RCC 7860 (cell line): ENCODE results near the gene PIK3R4.

Experiments
- DNase-seq: peaks from one replicate; pipeline ENCODE4 v3.0.0-alpha.2; 2015; ENCODE audit warnings: low spot score
- FAIRE-seq: peaks from 2 replicates; lab custom pipeline; 2012; peaks lifted over from hg19 to GRCh38; lab: Jason Lieb, UNC

PIK3R4 gene

DNA sequence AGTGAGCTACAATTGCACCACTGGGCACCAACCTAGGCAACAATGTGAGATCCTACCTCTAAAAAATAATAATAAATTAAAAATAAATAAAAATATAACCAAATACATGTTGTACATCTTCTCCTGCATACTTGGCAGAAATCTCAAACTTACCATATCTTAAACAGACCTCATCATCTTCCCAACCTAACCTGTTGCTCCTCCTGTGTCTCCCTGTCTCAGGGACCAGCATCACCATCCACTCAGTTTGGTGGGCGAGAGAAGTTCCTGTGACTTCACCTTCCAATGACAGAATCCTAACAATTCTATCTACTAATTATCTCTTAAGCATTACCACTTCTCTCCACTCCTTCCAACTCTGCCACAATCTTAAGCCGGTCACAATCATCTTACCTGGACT is 3.3 kb downstream of the PIK3R4 start:
- DNase-seq (no peak), FAIRE-seq (no peak)

GRCh38 chr3:130741946-130742610 is 4.6 kb downstream of the PIK3R4 start:
- FAIRE-seq (no peak), DNase-seq (no peak)

DNA sequence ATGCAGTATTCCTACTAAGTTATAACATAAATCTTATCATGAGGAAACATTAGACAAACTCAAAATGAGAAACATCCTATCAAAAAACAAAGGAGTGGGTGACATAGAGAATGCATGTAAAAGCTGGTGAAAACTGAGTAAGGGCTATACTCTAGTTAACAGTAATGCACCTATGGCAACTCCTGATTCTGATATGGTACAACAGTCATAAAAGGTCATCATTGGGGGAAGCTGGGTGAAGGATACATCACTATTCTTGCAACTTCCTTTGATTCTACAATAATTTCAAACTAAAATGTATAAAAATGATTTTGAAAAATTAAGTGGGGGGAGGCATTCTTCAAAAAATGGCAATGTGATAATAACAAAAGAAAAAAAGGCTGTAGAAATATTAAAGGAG is 6.8 kb downstream of the PIK3R4 start:
- DNase-seq: no peak
- FAIRE-seq: no peak

DNA sequence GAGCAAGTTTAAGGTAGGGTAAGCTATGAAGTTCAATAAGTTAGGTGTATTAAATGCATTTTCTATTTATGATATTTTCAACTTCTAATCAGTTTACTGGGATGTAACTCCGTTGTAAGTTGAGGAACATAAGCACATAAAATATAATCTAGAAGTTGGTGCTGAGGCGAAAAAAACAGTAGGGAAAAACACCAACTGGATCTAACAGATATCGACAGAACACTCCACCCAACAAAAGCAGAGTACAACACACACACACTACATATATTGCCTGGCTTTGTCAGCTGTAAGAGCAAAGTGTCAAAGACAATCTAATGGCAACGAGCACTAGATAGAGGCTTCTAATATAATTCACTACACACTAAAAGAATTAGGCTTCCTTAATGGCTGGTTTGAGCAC is 8.4 kb downstream of the PIK3R4 start:
- no peak for FAIRE-seq

GRCh38 chr3:130737622-130738021 is 9.0 kb downstream of the PIK3R4 start:
- DNase-seq: no peak
- no peak for FAIRE-seq

More for the DNA sequence above, 8.4 kb downstream of the PIK3R4 start:
- no peak for DNase-seq

- FAIRE-seq (no peak), DNase-seq (no peak)
Observed at GRCh38 chr3:130733236-130733875, 13.3 kb downstream of the PIK3R4 start.

GRCh38 chr3:130732501-130732900 is 14.1 kb downstream of the PIK3R4 start:
- FAIRE-seq: no peak
- no peak for DNase-seq

DNA sequence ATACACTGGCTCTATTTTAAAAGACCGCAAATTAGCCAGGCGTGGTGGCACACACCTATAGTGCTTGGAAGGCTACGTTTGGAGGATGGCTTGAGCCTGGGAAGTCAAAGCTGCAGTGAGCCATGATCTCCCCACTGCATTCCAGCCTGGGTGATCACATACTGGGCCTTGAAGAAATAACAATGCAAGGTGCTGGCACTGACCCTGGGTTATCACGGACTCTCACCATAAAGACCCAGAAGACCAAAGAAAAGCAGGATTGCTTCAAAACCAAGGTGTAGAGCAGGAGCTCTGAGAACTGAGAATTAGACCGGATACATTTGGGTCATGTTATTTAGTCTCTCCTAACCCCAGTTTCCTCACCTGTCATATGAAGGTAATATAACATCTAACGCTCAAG is 14.8 kb downstream of the PIK3R4 start:
- no peak for DNase-seq
- FAIRE-seq: no peak

DNA sequence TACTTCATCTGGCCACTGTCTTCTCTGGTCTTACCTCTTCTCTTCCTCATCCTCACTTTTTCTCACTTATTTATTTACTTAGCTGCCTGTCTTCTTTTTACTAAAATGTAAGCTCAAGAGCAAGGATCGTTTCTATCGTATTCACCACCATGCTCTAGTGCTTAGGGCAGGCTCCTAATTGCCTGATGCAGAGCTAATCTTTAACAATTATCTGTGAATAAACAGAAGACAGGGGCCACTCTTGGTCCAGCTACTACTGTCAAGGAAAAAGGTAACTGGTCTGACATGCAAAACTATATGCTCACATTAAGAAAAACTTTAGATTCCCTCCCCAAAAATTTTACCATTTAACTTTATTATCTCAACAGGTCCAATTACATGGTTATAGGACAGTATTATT is 17.5 kb downstream of the PIK3R4 start:
- FAIRE-seq (no peak), DNase-seq (no peak)

GRCh38 chr3:130728037-130728436 is 18.6 kb downstream of the PIK3R4 start:
- DNase-seq: no peak
- FAIRE-seq: no peak

DNA sequence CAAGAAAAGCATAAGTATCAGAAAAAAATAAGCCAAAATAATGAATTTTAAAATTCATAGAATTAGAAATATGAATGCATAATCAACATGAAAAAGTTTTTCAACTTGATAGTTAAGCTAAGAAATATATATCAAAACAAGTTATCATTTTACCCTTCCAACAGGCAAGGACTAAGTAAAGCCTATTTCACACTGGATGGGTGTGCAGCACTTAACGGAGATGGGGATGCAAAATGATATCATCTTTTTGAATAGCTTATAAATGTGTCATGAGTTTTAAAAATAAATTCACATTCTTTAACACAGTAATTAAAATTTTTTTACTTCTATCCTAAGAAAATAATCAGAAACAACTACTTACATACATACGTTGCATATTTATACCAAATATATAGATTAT is 20.9 kb downstream of the PIK3R4 start:
- FAIRE-seq: no peak
- DNase-seq: no peak

GRCh38 chr3:130715616-130716015 is 31.0 kb downstream of the PIK3R4 start:
- FAIRE-seq: no peak
- DNase-seq: no peak

DNA sequence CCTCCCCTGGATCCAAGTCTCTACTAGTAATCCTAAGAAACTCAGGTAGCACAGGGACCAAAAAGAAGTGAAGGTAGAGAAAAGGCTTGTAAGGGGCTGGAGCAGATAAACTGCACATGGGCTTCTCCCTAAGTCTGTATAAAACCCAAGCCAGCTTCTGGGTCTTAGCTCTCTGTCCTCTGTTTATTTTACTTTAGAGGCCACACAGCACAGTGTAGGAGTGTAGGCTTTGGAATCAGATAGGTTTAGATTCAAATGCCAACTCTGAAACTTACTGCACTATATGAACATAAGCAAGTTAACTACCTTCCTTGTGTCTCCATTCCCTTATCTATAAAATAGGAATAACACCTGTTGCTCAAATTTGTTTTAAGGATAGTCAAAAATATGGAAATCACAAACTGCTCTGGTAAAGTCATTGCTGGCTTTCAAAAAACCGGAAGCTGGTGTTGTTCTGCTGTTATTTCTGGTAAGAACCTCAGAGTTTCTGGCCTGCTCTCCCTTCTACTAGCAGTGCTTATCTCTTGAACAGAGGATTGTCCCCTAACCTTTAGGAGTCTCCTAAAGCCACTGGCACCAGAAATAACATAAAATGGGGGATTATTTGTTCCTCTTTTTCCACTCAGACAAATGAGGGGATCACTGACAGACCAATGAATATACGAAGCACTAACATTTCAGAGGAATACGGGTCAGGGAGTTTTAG is 33.8 kb downstream of the PIK3R4 start:
- DNase-seq (no peak), FAIRE-seq (no peak)

GRCh38 chr3:130711565-130712324 is 34.9 kb downstream of the PIK3R4 start:
- DNase-seq (no peak), FAIRE-seq (no peak)

GRCh38 chr3:130709671-130710070 is 37.0 kb downstream of the PIK3R4 start:
- DNase-seq (no peak), FAIRE-seq (no peak)

GRCh38 chr3:130707902-130708601 is 38.6 kb downstream of the PIK3R4 start:
- FAIRE-seq: no peak
- DNase-seq: no peak

DNA sequence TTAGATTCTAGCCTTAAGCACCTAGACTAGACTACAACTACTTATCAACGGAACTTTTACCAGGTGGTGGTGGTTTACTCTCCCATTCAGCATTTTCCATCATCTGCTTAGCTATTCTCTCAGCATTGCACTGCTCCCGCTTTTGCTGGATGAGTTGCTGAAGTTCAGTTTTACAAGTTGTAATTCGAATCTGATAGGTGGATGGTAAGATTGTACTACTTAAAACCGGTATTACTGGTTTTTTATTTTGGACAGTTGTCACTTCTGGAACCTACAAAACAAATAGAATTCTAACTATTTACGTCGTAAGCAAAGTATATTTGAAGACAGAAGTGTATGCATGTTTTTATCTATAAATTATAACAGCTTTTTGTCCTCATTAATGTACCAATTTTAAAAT is 41.1 kb downstream of the PIK3R4 start:
- FAIRE-seq: no peak
- DNase-seq: no peak

DNA sequence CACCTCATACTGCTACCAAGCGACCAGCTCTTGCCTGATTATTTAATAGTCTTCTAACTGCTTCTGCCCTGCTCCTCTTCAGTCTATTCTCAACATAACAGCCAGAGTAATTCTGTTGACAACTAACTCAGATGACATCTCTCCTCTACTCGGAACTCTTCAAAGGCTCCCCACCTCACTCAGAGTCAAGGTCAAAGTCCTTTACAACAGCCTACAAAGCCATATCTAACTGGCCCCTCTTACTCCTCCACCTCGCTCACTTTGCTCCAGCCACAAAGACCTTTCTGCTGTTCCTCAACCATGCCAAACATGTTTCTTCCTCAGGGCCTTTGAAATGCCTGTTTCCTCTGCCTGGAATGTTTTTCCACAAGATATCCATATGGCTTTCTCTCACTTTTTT is 43.6 kb downstream of the PIK3R4 start:
- no peak for FAIRE-seq
- no peak for DNase-seq

GRCh38 chr3:130700541-130700940 is 46.1 kb downstream of the PIK3R4 start:
- no peak for DNase-seq
- FAIRE-seq: no peak

GRCh38 chr3:130699765-130700164 is 46.9 kb downstream of the PIK3R4 start:
- FAIRE-seq (no peak), DNase-seq (no peak)

- DNase-seq: no peak
- FAIRE-seq: no peak
Observed at GRCh38 chr3:130693314-130693713, 53.3 kb downstream of the PIK3R4 start.
